Keratinocyte (primary cell): ENCODE data around the gene ADPRH. TPM values are rescaled to one million over a fixed set of nuclear protein-coding genes. Genes with fewer than 3 reads are reported as not detected.

ENCODE experiments used
- DNase-seq: peaks from one replicate; pipeline ENCODE4 v3.0.0-alpha.2; 2011; ENCODE audit warnings: low read depth, missing footprints, low spot score
- FAIRE-seq: peaks from 2 replicates; lab custom pipeline; 2011; peaks lifted over from hg19 to GRCh38; lab: Jason Lieb, UNC
- H2AFZ ChIP-seq: 2 replicates; pipeline ENCODE4 v1.6.0; 2012; ENCODE audit warnings: low read length, control low read depth, inconsistent platforms; ENCODE audit not compliant: control insufficient read depth
- H3K27ac ChIP-seq: 2 replicates; pipeline ENCODE4 v1.5.1; 2011; ENCODE audit warnings: low read length; ENCODE audit not compliant: control insufficient read depth, insufficient read depth
- H3K27me3 ChIP-seq: 3 replicates; pipeline ENCODE4 v1.6.0; 2011; ENCODE audit warnings: low read length; ENCODE audit not compliant: control insufficient read depth, insufficient read depth; ENCODE audit errors: extremely low read depth
- H3K36me3 ChIP-seq, 2 experiments: 2 replicates in 1 of 2; 3 replicates in 1 of 2; pipeline ENCODE4 v1.5.1; 2011; ENCODE audit warnings: low read length in 2 of 2, mild to moderate bottlenecking in 1 of 2; ENCODE audit not compliant: control insufficient read depth in 2 of 2, insufficient read depth in 2 of 2; ENCODE audit errors: extremely low read depth in 1 of 2
- H3K4me1 ChIP-seq: 3 replicates; pipeline ENCODE4 v1.5.1; 2011; ENCODE audit warnings: low read length; ENCODE audit not compliant: control insufficient read depth, insufficient read depth; ENCODE audit errors: extremely low read depth
- H3K4me2 ChIP-seq: 3 replicates; pipeline ENCODE4 v1.6.0; 2011; ENCODE audit warnings: low read depth, low read length; ENCODE audit not compliant: control insufficient read depth, insufficient read depth; ENCODE audit errors: extremely low read depth
- H3K4me3 ChIP-seq, 3 experiments: fragments of 200-600 bp in 1 of 3; sonication (generic) in 1 of 3; 2 replicates in 2 of 3; 3 replicates in 1 of 3; pipeline ENCODE4 v1.5.1; 2011 to 2016; ENCODE audit warnings: low read length in 3 of 3, mild to moderate bottlenecking in 3 of 3, control low read depth in 2 of 3, inconsistent platforms in 1 of 3, low read depth in 1 of 3, mixed read lengths in 1 of 3, mixed run types in 1 of 3, moderate library complexity in 1 of 3; ENCODE audit not compliant: control insufficient read depth in 2 of 3, insufficient read depth in 2 of 3; ENCODE audit errors: extremely low read depth in 1 of 3
- H3K79me2 ChIP-seq: 2 replicates; pipeline ENCODE4 v1.6.0; 2012; ENCODE audit warnings: low read length; ENCODE audit not compliant: control insufficient read depth, insufficient read depth
- H3K9ac ChIP-seq: 3 replicates; pipeline ENCODE4 v1.6.0; 2011; ENCODE audit warnings: low read length; ENCODE audit not compliant: control insufficient read depth, insufficient read depth; ENCODE audit errors: extremely low read depth
- H3K9me1 ChIP-seq: 3 replicates; pipeline ENCODE4 v1.6.0; 2011; ENCODE audit warnings: low read length; ENCODE audit not compliant: control insufficient read depth, insufficient read depth; ENCODE audit errors: extremely low read depth
- H3K9me3 ChIP-seq: 2 replicates; pipeline ENCODE4 v1.5.1; 2012; ENCODE audit warnings: low read depth, low read length; ENCODE audit not compliant: control insufficient read depth
- H4K20me1 ChIP-seq: 3 replicates; pipeline ENCODE4 v1.6.0; 2011; ENCODE audit warnings: low read length; ENCODE audit not compliant: control insufficient read depth, insufficient read depth; ENCODE audit errors: extremely low read depth
- EZH2 ChIP-seq: IDR thresholded peaks from one replicate; pipeline ENCODE4 v1.6.1; 2012; ENCODE audit warnings: inconsistent platforms, mild to moderate bottlenecking, low read length, moderate library complexity
- dilution Hi-C: fragments of 300-500 bp; cut with MboI; formaldehyde crosslinking; loops from one replicate; pipeline ENCODE4 v1.7.0; 2020; ENCODE audit warnings: low sequenced_read_pairs; ENCODE audit not compliant: extremely low pct_ligation_motif_present
- polyA plus RNA-seq, 5 experiments: library from polyadenylated mRNA; depleted of rRNA in 3 of 5; stranded (reverse) in 3 of 5; stranded (forward) in 1 of 5; unstranded in 1 of 5; fragments of >200 nt; gene quantifications; 1 replicate in 1 of 5; 2 replicates in 3 of 5; 3 replicates in 1 of 5; pipeline versions ENCODE4 v1.2.1 to v1.2.3, GENCODE V29; 2011 to 2012; ENCODE audit warnings: missing spikeins in 2 of 5, low read depth in 1 of 5, low replicate concordance in 1 of 5
- TF ChIP-seq, protein P1 (sequence below), 3 experiments: IDR thresholded peaks in 1 of 3; conservative IDR thresholded peaks in 1 of 3; optimal IDR thresholded peaks in 1 of 3; 2 replicates in 2 of 3; 3 replicates in 1 of 3; pipeline versions ENCODE3 to v1.5.1; 2011; ENCODE audit warnings: low read length in 3 of 3, mild to moderate bottlenecking in 3 of 3, moderate library complexity in 2 of 3, control low read depth in 1 of 3, inconsistent platforms in 1 of 3; ENCODE audit not compliant: insufficient read depth in 2 of 3; ENCODE audit errors: extremely low read depth in 1 of 3

Gene ADPRH
- polyA plus RNA-seq, 1 donor (not counting 4 experiments of a cell fraction or from before 2014, with no cell fraction given), result 0.39 TPM

DNA sequence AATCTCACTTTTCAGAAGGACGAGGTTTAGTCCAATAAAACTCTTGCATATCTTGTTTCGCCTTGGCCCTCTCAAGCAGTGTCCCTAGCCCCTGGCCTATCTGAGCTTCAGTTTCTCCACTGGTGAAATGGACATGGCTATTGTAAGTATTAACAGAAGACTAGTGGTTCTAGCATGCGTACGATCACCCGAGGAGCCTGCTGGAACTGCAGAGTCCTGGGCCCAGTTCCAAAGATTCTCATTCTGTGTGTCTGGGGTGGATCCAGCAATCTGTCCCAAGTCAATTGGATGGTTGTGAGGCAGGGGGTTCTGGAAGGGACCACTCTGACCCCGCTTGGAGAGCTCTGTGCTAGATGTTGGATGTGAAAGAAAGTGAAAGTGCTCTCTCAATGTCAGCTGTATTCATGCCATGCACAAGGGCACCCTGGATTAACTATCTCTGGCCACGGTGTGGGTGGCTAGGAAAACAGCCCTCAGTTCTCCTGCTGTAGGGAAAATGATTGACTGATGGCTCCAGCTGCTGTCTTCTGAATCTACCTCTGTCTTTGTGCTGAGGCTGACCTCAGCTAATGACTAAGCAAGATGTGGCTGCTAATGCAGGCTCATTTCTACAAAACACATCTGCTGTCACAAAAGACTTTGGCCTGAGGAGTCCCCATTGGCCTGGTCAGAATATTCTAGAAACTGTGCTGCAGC, 16.5 kb downstream of the ADPRH start:
- DNase-seq (no peak), FAIRE-seq (no peak)
- Histone ChIP-seq H3K9ac (no peak overlapping the region), H3K9me1 (no peaks in the 10 kb centered on the region), H3K4me2 (no peak overlapping the region), H2AFZ (no peak overlapping the region), H3K36me3 (no peaks in the 10 kb centered on the region), H3K79me2 (no peaks in the 10 kb centered on the region), H4K20me1 (no peaks in the 10 kb centered on the region), H3K27ac (no peak overlapping the region), H3K9me3 (no peaks in the 10 kb centered on the region), H3K4me3 (no peak overlapping the region), H3K27me3 (peaks cover 12% of the 10 kb centered on the region), H3K4me1 (no peaks in the 10 kb centered on the region)
- dilution Hi-C loops, result no loop called here
- TF ChIP-seq EZH2, result no peak
- TF ChIP-seq, protein P1, sequence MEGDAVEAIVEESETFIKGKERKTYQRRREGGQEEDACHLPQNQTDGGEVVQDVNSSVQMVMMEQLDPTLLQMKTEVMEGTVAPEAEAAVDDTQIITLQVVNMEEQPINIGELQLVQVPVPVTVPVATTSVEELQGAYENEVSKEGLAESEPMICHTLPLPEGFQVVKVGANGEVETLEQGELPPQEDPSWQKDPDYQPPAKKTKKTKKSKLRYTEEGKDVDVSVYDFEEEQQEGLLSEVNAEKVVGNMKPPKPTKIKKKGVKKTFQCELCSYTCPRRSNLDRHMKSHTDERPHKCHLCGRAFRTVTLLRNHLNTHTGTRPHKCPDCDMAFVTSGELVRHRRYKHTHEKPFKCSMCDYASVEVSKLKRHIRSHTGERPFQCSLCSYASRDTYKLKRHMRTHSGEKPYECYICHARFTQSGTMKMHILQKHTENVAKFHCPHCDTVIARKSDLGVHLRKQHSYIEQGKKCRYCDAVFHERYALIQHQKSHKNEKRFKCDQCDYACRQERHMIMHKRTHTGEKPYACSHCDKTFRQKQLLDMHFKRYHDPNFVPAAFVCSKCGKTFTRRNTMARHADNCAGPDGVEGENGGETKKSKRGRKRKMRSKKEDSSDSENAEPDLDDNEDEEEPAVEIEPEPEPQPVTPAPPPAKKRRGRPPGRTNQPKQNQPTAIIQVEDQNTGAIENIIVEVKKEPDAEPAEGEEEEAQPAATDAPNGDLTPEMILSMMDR (optimal IDR thresholded peaks at IDR 0.05 in 1 of 3, IDR thresholded peaks at IDR 0.05 in 1 of 3, conservative IDR thresholded peaks at IDR 0.05 in 1 of 3; ENCODE audit: extremely low read depth in 1 of 3, insufficient read depth in 2 of 3, low read length in 3 of 3), result no peak

DNA sequence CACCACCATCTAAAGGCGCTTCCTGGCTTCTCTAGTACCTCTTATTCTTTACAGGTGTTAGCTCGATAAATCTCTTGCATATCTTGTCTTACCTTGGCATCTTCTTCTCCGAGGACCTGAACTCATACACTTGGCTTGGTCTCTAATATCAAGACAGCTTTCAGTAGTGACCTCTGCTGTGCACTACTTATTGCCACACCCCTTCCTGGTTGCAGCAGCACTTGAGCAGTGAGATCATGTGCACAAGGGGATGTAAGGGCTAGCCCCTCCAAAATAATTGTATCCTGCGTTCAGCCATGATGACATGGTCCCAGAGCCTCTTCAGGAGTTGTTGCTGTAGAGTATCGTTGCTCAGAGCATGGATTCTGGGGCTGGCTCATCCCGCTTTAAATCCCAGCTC, 17.1 kb downstream of the ADPRH start:
- TF ChIP-seq, protein P1 (optimal IDR thresholded peaks at IDR 0.05 in 1 of 3, IDR thresholded peaks at IDR 0.05 in 1 of 3, conservative IDR thresholded peaks at IDR 0.05 in 1 of 3; ENCODE audit: extremely low read depth in 1 of 3, insufficient read depth in 2 of 3, low read length in 3 of 3), result no peak
- no peak for TF ChIP-seq EZH2
- FAIRE-seq (no peak), DNase-seq (no peak)
- Histone ChIP-seq H3K9me1 (no peaks in the 10 kb centered on the region), H3K27ac (no peak overlapping the region), H3K4me1 (no peaks in the 10 kb centered on the region), H3K4me2 (no peak overlapping the region), H3K27me3 (peaks cover 12% of the 10 kb centered on the region), H4K20me1 (no peaks in the 10 kb centered on the region), H2AFZ (no peak overlapping the region), H3K9me3 (no peaks in the 10 kb centered on the region), H3K79me2 (no peaks in the 10 kb centered on the region), H3K36me3 (no peaks in the 10 kb centered on the region), H3K9ac (no peak overlapping the region), H3K4me3 (no peak overlapping the region)
- dilution Hi-C loops, result no loop called here
